ENCODE data around the gene ACOX1.

GRCh38 chr17:76019833-76020467 lies 41.0 kb upstream of the ACOX1 start:
- TF ChIP-seq CTCF (optimal IDR thresholded peaks at IDR 0.05 in 1 of 3, IDR thresholded peaks at IDR 0.05 in 1 of 3, conservative IDR thresholded peaks at IDR 0.05 in 1 of 3; ENCODE audit: extremely low read depth in 1 of 3, insufficient read depth in 2 of 3, low read length in 3 of 3) (no peak), EZH2 (IDR thresholded peaks at IDR 0.05; ENCODE audit: low read length) (no peak)
